ENCODE measurements around the gene PRKAR1A. TPM values are rescaled to one million over a fixed set of nuclear protein-coding genes. Genes with fewer than 3 reads are reported as not detected.

The PRKAR1A gene
- total RNA-seq, 1 experiment from 2014 or later = 158 TPM

DNA sequence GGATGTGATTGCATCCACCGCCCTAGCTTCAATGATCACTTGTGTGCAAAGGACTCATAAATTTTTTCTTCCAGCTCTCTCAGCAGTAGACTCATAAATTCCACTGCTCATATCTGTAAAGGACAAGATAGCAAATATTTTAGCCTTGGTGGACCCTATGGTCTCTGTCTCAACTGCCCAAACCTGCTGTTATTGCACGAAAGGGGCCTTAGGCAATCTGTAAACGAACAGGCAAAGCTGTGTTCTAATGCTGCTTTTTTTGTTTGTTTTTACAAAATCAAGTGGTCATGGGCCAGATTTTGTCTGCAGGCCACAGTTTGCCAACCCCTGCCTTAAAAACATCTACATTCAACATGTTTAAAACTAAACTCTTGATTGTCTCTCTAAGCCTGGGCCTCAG, 54.8 kb downstream of the PRKAR1A start:
- Mint-ChIP-seq H3K36me3 (no peaks in the 10 kb centered on the region), H3K27me3 (ENCODE audit: low read depth) (no peaks in the 10 kb centered on the region), H3K27ac (no peak overlapping the region), H3K4me1 (no peaks in the 10 kb centered on the region), H3K9me3 (no peaks in the 10 kb centered on the region), H3K4me3 (no peak overlapping the region)
- ATAC-seq (no peak), DNase-seq (ENCODE audit: low spot score) (no peak)
- CTCF ChIA-PET = no interaction called here
- TF ChIP-seq ZNF263 (CRISPR knock-in tag; IDR thresholded peaks at IDR 0.05; ENCODE audit: low read depth) (no peak), ZBTB21 (CRISPR knock-in tag; IDR thresholded peaks at IDR 0.05; ENCODE audit: borderline replicate concordance) (no peak), NR3C1 (CRISPR knock-in tag; conservative IDR thresholded peaks at IDR 0.05; ENCODE audit: low read depth) (no peak), NFE2L1 (CRISPR knock-in tag; IDR thresholded peaks at IDR 0.05) (no peak), ZNF317 (CRISPR knock-in tag; IDR thresholded peaks at IDR 0.05; ENCODE audit: borderline replicate concordance, low read depth) (no peak), NFYB (CRISPR knock-in tag; conservative IDR thresholded peaks at IDR 0.05; ENCODE audit: low read depth) (no peak), GTF2I (CRISPR knock-in tag; conservative IDR thresholded peaks at IDR 0.05) (no peak), NFATC4 (CRISPR knock-in tag; IDR thresholded peaks at IDR 0.05) (no peak), NR1H2 (CRISPR knock-in tag; IDR thresholded peaks at IDR 0.05) (no peak), FOXJ3 (CRISPR knock-in tag; IDR thresholded peaks at IDR 0.05; ENCODE audit: borderline replicate concordance) (no peak), SP1 (CRISPR knock-in tag; conservative IDR thresholded peaks at IDR 0.05) (no peak), ZNF416 (CRISPR knock-in tag; IDR thresholded peaks at IDR 0.05) (no peak), CREM (CRISPR knock-in tag; IDR thresholded peaks at IDR 0.05) (no peak)
- TF ChIP-seq, protein P1, sequence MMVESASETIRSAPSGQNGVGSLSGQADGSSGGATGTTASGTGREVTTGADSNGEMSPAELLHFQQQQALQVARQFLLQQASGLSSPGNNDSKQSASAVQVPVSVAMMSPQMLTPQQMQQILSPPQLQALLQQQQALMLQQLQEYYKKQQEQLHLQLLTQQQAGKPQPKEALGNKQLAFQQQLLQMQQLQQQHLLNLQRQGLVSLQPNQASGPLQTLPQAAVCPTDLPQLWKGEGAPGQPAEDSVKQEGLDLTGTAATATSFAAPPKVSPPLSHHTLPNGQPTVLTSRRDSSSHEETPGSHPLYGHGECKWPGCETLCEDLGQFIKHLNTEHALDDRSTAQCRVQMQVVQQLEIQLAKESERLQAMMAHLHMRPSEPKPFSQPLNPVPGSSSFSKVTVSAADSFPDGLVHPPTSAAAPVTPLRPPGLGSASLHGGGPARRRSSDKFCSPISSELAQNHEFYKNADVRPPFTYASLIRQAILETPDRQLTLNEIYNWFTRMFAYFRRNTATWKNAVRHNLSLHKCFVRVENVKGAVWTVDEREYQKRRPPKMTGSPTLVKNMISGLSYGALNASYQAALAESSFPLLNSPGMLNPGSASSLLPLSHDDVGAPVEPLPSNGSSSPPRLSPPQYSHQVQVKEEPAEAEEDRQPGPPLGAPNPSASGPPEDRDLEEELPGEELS (CRISPR knock-in tag; IDR thresholded peaks at IDR 0.05) = no peak
- TF ChIP-seq, protein P2, sequence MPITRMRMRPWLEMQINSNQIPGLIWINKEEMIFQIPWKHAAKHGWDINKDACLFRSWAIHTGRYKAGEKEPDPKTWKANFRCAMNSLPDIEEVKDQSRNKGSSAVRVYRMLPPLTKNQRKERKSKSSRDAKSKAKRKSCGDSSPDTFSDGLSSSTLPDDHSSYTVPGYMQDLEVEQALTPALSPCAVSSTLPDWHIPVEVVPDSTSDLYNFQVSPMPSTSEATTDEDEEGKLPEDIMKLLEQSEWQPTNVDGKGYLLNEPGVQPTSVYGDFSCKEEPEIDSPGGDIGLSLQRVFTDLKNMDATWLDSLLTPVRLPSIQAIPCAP (CRISPR knock-in tag; IDR thresholded peaks at IDR 0.05) = no peak
- TF ChIP-seq, protein P3, sequence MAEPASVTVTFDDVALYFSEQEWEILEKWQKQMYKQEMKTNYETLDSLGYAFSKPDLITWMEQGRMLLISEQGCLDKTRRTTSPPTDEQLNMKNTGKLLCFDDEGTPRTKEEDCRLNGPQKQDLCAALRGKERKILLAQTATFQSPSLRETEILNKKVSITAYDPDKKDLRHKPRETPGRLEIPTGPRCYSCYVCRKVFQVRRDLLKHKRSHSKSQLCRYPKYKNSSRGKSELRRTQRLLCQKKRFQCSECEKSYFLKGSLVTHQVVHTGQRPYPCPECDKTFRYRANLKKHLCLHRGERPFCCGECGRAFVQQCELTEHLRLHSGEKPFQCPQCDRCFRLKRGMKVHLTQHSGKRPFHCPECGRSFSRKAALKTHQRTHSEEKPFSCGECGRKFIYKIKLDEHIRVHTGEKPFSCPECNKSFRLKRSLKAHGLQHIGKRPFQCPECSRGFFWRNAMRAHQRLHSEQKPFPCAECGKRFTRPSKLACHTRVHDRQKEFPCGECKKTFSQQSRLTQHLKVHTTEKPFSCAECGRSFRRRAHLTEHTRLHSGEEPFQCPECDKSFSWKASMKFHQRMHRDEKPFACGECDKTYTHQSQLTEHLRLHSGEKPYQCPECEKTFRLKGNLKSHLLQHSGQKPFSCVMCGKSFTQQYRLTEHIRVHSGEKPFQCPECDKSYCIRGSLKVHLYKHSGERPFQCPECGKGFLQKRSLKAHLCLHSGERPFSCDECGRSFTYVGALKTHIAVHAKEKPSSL (CRISPR knock-in tag; conservative IDR thresholded peaks at IDR 0.05) = no peak
- TF ChIP-seq, protein P4, sequence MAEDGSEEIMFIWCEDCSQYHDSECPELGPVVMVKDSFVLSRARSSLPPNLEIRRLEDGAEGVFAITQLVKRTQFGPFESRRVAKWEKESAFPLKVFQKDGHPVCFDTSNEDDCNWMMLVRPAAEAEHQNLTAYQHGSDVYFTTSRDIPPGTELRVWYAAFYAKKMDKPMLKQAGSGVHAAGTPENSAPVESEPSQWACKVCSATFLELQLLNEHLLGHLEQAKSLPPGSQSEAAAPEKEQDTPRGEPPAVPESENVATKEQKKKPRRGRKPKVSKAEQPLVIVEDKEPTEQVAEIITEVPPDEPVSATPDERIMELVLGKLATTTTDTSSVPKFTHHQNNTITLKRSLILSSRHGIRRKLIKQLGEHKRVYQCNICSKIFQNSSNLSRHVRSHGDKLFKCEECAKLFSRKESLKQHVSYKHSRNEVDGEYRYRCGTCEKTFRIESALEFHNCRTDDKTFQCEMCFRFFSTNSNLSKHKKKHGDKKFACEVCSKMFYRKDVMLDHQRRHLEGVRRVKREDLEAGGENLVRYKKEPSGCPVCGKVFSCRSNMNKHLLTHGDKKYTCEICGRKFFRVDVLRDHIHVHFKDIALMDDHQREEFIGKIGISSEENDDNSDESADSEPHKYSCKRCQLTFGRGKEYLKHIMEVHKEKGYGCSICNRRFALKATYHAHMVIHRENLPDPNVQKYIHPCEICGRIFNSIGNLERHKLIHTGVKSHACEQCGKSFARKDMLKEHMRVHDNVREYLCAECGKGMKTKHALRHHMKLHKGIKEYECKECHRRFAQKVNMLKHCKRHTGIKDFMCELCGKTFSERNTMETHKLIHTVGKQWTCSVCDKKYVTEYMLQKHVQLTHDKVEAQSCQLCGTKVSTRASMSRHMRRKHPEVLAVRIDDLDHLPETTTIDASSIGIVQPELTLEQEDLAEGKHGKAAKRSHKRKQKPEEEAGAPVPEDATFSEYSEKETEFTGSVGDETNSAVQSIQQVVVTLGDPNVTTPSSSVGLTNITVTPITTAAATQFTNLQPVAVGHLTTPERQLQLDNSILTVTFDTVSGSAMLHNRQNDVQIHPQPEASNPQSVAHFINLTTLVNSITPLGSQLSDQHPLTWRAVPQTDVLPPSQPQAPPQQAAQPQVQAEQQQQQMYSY (CRISPR knock-in tag; IDR thresholded peaks at IDR 0.05) = no peak
- POLR2A ChIA-PET = no interaction called here

DNA sequence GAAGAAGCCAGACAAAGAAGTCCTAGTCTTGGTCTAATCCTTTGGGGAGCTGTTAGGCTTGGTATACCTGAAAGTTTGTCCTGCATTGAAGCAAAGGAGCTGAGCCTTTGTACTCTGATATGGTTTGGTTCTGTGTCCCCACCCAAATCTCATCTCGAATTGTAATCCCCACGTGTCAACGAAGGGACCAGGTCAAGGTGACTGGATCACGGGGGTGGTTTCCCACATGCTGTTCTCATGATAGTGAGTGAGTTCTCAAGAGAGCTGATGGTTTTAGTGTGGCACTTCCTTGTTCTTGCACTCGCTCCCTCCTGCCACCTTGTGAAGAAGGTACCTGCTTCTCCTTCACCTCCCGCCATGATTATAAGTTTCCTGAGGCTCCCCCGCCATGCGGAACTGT, 55.4 kb downstream of the PRKAR1A start:
- H3K27ac Mint-ChIP-seq = no peak overlapping the region
- H3K4me3 Mint-ChIP-seq = no peak overlapping the region
- no peaks in the 10 kb centered on the region for H3K36me3 Mint-ChIP-seq
- CTCF ChIA-PET = no interaction called here
- H3K9me3 Mint-ChIP-seq = no peaks in the 10 kb centered on the region
- no peaks in the 10 kb centered on the region for H3K4me1 Mint-ChIP-seq
- POLR2A ChIA-PET = no interaction called here
- no peaks in the 10 kb centered on the region for H3K27me3 Mint-ChIP-seq (ENCODE audit: low read depth)
- ATAC-seq = no peak
- no peak for DNase-seq (ENCODE audit: low spot score)
- TF ChIP-seq, protein P5, sequence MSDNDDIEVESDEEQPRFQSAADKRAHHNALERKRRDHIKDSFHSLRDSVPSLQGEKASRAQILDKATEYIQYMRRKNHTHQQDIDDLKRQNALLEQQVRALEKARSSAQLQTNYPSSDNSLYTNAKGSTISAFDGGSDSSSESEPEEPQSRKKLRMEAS (CRISPR knock-in tag; IDR thresholded peaks at IDR 0.05) = no peak
- TF ChIP-seq ZNF317 (CRISPR knock-in tag; IDR thresholded peaks at IDR 0.05; ENCODE audit: borderline replicate concordance, low read depth) (no peak), NR3C1 (CRISPR knock-in tag; conservative IDR thresholded peaks at IDR 0.05; ENCODE audit: low read depth) (no peak), JUN (CRISPR knock-in tag; IDR thresholded peaks at IDR 0.05) (no peak), ETV6 (CRISPR knock-in tag; IDR thresholded peaks at IDR 0.05) (no peak), ZNF416 (CRISPR knock-in tag; IDR thresholded peaks at IDR 0.05) (no peak), IRF2 (CRISPR knock-in tag; IDR thresholded peaks at IDR 0.05; ENCODE audit: borderline replicate concordance, low read depth) (no peak), ZNF263 (CRISPR knock-in tag; IDR thresholded peaks at IDR 0.05; ENCODE audit: low read depth) (no peak), PRRX2 (CRISPR knock-in tag; IDR thresholded peaks at IDR 0.05) (no peak)
- TF ChIP-seq, protein P6, sequence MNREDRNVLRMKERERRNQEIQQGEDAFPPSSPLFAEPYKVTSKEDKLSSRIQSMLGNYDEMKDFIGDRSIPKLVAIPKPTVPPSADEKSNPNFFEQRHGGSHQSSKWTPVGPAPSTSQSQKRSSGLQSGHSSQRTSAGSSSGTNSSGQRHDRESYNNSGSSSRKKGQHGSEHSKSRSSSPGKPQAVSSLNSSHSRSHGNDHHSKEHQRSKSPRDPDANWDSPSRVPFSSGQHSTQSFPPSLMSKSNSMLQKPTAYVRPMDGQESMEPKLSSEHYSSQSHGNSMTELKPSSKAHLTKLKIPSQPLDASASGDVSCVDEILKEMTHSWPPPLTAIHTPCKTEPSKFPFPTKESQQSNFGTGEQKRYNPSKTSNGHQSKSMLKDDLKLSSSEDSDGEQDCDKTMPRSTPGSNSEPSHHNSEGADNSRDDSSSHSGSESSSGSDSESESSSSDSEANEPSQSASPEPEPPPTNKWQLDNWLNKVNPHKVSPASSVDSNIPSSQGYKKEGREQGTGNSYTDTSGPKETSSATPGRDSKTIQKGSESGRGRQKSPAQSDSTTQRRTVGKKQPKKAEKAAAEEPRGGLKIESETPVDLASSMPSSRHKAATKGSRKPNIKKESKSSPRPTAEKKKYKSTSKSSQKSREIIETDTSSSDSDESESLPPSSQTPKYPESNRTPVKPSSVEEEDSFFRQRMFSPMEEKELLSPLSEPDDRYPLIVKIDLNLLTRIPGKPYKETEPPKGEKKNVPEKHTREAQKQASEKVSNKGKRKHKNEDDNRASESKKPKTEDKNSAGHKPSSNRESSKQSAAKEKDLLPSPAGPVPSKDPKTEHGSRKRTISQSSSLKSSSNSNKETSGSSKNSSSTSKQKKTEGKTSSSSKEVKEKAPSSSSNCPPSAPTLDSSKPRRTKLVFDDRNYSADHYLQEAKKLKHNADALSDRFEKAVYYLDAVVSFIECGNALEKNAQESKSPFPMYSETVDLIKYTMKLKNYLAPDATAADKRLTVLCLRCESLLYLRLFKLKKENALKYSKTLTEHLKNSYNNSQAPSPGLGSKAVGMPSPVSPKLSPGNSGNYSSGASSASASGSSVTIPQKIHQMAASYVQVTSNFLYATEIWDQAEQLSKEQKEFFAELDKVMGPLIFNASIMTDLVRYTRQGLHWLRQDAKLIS (CRISPR knock-in tag; IDR thresholded peaks at IDR 0.05; ENCODE audit: borderline replicate concordance) = no peak

Data from WTC11 (cell line).